K562 (cell line): ENCODE results near the gene PRDM12. TPM values are rescaled to one million over a fixed set of nuclear protein-coding genes. Genes with fewer than 3 reads are reported as not detected.

Source experiments
- CBX1 ChIP-seq: sonication (generic); IDR thresholded peaks from 2 replicates; pipeline ENCODE4 v1.6.1; 2016; ENCODE audit warnings: antibody characterized with exemption, low read depth, mild to moderate bottlenecking
- CTBP1 ChIP-seq: fragments of 450-650 bp; IDR thresholded peaks from 2 replicates; pipeline ENCODE4 v1.6.1; 2016; ENCODE audit warnings: borderline replicate concordance
- FOS ChIP-seq: IDR thresholded peaks from 3 replicates; pipeline ENCODE4 v1.6.1; 2011; ENCODE audit not compliant: insufficient read length; ENCODE audit errors: extremely low read depth
- MECOM ChIP-seq: fragments of 250-450 bp; sonication (Bioruptor Pico); IDR thresholded peaks from 2 replicates; pipeline ENCODE4 v1.8.0; 2022; ENCODE audit warnings: inconsistent platforms
- NR1H2 ChIP-seq: sonication (generic); formaldehyde crosslinking; IDR thresholded peaks from 2 replicates; pipeline ENCODE4 v1.4.0; 2020; ENCODE audit warnings: mild to moderate bottlenecking, missing genetic modification reagents
- RUNX1 ChIP-seq: sonication (generic); IDR thresholded peaks from 2 replicates; pipeline ENCODE4 v1.6.1; 2016; ENCODE audit warnings: antibody characterized with exemption, low read depth
- SUPT5H ChIP-seq: fragments of 450-650 bp; IDR thresholded peaks from 2 replicates; pipeline ENCODE4 v1.6.1; 2016
- ZBTB1 ChIP-seq: sonication (generic); formaldehyde crosslinking; IDR thresholded peaks from 2 replicates; pipeline ENCODE4 v1.8.1; 2023; ENCODE audit warnings: missing genetic modification reagents, low read depth, mild to moderate bottlenecking, borderline replicate concordance
- ZBTB26 ChIP-seq: fragments of 450-650 bp; formaldehyde crosslinking; IDR thresholded peaks from 2 replicates; pipeline ENCODE4 v1.4.0; 2022; ENCODE audit warnings: missing genetic modification characterization
- ZNF124 ChIP-seq: sonication (generic); formaldehyde crosslinking; IDR thresholded peaks from 2 replicates; pipeline ENCODE4 v1.8.1; 2022; ENCODE audit warnings: missing genetic modification reagents
- ZNF316 ChIP-seq: fragments of 450-650 bp; IDR thresholded peaks from 2 replicates; pipeline ENCODE4 v1.6.1; 2016
- ZNF586 ChIP-seq: fragments of 450-650 bp; formaldehyde crosslinking; conservative IDR thresholded peaks from 2 replicates; pipeline ENCODE4 v1.4.0; 2020; ENCODE audit warnings: mild to moderate bottlenecking, moderate library complexity
- polyA plus RNA-seq, 8 experiments: library from polyadenylated mRNA; depleted of rRNA in 4 of 8; stranded (reverse) in 5 of 8; unstranded in 3 of 8; fragments of >200 nt; fragmentation: Nextera tagmentation in 2 of 8; fragmentation: Illumina TruSeq in 1 of 8; extraction: Ambion mirVana in 2 of 8; extraction: Trizol in 1 of 8; gene quantifications; 2 replicates each; pipeline versions ENCODE4 v1.2.1 to v1.2.3, GENCODE V29; 2011 to 2014; ENCODE audit warnings: inconsistent platforms in 1 of 8, missing spikeins in 1 of 8
- total RNA-seq, 7 experiments: library from RNA; depleted of rRNA in 6 of 7; stranded (reverse); fragments of >200 nt in 6 of 7; fragmentation: Illumina TruSeq in 2 of 7; extraction: Trizol in 2 of 7; gene quantifications; 2 replicates each; pipeline versions ENCODE4 v1.2.1 to v1.2.3, GENCODE V29; 2011 to 2021; ENCODE audit warnings: low replicate concordance in 1 of 7
- TF ChIP-seq, protein P1 (sequence below): sonication (generic); formaldehyde crosslinking; IDR thresholded peaks from 2 replicates; pipeline ENCODE4 v1.8.1; 2022; ENCODE audit warnings: missing genetic modification reagents
- TF ChIP-seq, protein P2 (sequence below), 2 experiments: fragments of 450-650 bp in 1 of 2; IDR thresholded peaks; 2 replicates each; pipeline ENCODE4 v1.6.1; 2011 to 2017; ENCODE audit warnings: low read depth in 2 of 2, antibody characterized with exemption in 1 of 2, borderline replicate concordance in 1 of 2, low read length in 1 of 2, mild to moderate bottlenecking in 1 of 2, mixed read lengths in 1 of 2; ENCODE audit not compliant: control insufficient read depth in 1 of 2
- TF ChIP-seq, protein P3 (sequence below), 2 experiments: fragments of 450-650 bp; IDR thresholded peaks; 2 replicates each; pipeline ENCODE4 v1.6.1; 2018; ENCODE audit warnings: mild to moderate bottlenecking in 2 of 2, low read depth in 1 of 2; ENCODE audit not compliant: partially characterized antibody in 2 of 2

PRDM12 gene
- total and polyA plus RNA-seq, 9 of the 15 experiments (the other 6 are each of a cell fraction or from before 2014, with no cell fraction given): 0.04 to 0.22 (median 0.07) TPM; not detected in 3

DNA sequence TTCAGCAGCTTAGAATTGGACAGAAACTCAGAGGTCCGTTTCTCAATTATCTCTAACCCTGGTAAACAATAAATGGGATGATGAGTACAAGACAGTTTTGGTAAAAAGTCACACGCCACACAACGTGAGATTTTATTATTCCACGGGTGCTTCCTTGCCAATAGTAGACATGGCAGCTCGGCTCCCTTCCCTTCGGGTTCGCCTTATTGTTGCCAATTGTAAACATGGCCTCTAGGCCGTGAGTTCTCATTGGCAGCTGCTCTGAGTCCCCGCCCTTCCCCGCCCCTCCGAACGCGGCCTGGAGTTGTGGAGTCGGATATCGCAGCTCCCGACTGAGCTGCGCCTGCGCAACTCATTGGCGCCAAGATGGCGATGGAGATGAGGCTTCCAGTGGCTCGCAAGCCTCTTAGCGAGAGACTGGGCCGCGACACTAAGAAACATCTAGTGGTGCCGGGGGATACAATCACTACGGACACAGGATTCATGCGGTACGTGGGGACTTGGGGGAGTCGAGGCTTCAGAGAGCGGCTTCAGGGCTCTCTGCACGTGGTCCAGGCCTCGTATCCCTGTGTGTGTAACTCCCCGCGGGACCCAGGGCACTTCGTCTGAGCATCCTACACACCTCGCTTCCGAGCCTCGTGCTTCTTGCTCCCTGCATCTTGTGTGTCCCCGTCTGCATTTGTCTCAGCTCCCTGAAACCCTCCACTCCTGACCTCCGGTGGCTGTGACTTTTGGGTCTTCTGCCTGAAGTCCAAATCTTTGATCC lies 29.2 kb downstream of the PRDM12 start, which contains the start of gene EXOSC2 (continued):
- TF ChIP-seq, protein P1, sequence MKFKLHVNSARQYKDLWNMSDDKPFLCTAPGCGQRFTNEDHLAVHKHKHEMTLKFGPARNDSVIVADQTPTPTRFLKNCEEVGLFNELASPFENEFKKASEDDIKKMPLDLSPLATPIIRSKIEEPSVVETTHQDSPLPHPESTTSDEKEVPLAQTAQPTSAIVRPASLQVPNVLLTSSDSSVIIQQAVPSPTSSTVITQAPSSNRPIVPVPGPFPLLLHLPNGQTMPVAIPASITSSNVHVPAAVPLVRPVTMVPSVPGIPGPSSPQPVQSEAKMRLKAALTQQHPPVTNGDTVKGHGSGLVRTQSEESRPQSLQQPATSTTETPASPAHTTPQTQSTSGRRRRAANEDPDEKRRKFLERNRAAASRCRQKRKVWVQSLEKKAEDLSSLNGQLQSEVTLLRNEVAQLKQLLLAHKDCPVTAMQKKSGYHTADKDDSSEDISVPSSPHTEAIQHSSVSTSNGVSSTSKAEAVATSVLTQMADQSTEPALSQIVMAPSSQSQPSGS: no peak
- no peak for TF ChIP-seq CBX1
- TF ChIP-seq, protein P2, sequence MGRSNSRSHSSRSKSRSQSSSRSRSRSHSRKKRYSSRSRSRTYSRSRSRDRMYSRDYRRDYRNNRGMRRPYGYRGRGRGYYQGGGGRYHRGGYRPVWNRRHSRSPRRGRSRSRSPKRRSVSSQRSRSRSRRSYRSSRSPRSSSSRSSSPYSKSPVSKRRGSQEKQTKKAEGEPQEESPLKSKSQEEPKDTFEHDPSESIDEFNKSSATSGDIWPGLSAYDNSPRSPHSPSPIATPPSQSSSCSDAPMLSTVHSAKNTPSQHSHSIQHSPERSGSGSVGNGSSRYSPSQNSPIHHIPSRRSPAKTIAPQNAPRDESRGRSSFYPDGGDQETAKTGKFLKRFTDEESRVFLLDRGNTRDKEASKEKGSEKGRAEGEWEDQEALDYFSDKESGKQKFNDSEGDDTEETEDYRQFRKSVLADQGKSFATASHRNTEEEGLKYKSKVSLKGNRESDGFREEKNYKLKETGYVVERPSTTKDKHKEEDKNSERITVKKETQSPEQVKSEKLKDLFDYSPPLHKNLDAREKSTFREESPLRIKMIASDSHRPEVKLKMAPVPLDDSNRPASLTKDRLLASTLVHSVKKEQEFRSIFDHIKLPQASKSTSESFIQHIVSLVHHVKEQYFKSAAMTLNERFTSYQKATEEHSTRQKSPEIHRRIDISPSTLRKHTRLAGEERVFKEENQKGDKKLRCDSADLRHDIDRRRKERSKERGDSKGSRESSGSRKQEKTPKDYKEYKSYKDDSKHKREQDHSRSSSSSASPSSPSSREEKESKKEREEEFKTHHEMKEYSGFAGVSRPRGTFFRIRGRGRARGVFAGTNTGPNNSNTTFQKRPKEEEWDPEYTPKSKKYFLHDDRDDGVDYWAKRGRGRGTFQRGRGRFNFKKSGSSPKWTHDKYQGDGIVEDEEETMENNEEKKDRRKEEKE (IDR thresholded peaks at IDR 0.05; ENCODE audit: borderline replicate concordance in 1 of 2, control insufficient read depth in 1 of 2, low read depth in 2 of 2, low read length in 1 of 2): no peak
- TF ChIP-seq, protein P3, sequence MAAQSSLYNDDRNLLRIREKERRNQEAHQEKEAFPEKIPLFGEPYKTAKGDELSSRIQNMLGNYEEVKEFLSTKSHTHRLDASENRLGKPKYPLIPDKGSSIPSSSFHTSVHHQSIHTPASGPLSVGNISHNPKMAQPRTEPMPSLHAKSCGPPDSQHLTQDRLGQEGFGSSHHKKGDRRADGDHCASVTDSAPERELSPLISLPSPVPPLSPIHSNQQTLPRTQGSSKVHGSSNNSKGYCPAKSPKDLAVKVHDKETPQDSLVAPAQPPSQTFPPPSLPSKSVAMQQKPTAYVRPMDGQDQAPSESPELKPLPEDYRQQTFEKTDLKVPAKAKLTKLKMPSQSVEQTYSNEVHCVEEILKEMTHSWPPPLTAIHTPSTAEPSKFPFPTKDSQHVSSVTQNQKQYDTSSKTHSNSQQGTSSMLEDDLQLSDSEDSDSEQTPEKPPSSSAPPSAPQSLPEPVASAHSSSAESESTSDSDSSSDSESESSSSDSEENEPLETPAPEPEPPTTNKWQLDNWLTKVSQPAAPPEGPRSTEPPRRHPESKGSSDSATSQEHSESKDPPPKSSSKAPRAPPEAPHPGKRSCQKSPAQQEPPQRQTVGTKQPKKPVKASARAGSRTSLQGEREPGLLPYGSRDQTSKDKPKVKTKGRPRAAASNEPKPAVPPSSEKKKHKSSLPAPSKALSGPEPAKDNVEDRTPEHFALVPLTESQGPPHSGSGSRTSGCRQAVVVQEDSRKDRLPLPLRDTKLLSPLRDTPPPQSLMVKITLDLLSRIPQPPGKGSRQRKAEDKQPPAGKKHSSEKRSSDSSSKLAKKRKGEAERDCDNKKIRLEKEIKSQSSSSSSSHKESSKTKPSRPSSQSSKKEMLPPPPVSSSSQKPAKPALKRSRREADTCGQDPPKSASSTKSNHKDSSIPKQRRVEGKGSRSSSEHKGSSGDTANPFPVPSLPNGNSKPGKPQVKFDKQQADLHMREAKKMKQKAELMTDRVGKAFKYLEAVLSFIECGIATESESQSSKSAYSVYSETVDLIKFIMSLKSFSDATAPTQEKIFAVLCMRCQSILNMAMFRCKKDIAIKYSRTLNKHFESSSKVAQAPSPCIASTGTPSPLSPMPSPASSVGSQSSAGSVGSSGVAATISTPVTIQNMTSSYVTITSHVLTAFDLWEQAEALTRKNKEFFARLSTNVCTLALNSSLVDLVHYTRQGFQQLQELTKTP (IDR thresholded peaks at IDR 0.05; ENCODE audit: low read depth in 1 of 2, partially characterized antibody in 2 of 2): peak in 1 of 2 experiments; percentile 45
- TF ChIP-seq ZBTB26: no peak
- TF ChIP-seq ZNF316: no peak
- TF ChIP-seq MECOM (CRISPR knock-in tag): no peak
- TF ChIP-seq NR1H2 (CRISPR knock-in tag): no peak
- TF ChIP-seq ZNF124 (CRISPR knock-in tag): no peak
- no peak for TF ChIP-seq ZNF586
- TF ChIP-seq ZBTB1 (CRISPR knock-in tag): peak; percentile 55; the same call in 1 of the 2 replicates
- no peak for TF ChIP-seq RUNX1
- peak; percentile 96 for TF ChIP-seq SUPT5H
- peak; percentile 69 for TF ChIP-seq FOS
- TF ChIP-seq CTBP1: 0 out of 2 replicates have a peak, but pooled peaks have one; percentile 33
